HG02973 (cell line): Measurements from ENCODE around the gene KIF18A.

Experiments used
- ATAC-seq: cut with Tn5 transposase; IDR thresholded peaks from one replicate; pipeline ENCODE4 v1.9.1; 2021; ENCODE audit warnings: moderate library complexity; ENCODE audit not compliant: unreplicated experiment

The KIF18A gene

DNA sequence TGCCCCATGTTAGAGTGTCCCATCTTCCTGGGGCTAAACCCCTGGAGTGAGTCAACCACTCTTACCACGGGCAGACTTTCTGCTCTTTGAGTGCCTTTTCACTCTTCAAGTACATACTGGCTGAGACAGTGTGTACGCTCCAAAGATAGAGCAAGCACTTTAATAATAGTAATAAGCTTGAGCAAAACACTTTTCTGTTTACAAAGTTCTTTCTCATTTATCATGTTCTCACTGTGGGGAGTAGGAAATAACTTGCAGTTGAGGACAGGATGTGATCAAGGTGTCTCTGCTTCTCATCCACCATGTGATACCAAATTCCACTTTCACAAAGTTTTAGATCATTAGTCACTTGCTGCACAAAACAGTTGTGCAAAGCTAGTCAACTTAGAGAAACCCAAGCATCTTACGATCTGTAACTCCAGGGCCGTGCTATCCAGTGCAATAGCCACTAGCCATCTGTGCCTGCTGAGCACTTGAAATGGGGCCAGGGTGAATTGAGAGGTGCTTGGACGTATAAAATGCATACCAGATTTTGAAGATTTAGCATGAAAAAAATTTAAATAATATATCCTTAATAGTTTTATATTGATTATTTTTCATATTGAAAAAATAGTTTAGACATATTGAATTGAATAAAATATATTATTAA is 135.3 kb downstream of the KIF18A start:
- ATAC-seq: no peak

- no peak for ATAC-seq
These were observed 136.8 kb downstream of the KIF18A start for GRCh38 chr11:27971171-27971570.
